Testis (tissue), 2 donors: ENCODE measurements around the gene GABBR2.

ENCODE experiments used
- POLR2A ChIP-seq: fragments of 450-650 bp; IDR thresholded peaks from one replicate; pipeline ENCODE4 v1.6.1; 2017; ENCODE audit warnings: antibody characterized with exemption, mild to moderate bottlenecking, moderate library complexity
- TF ChIP-seq, protein P1 (sequence below), 3 experiments: fragments of 450-650 bp in 2 of 3; fragments of 200-600 bp in 1 of 3; sonication (generic) in 1 of 3; IDR thresholded peaks; one replicate each; pipeline ENCODE4 v1.5.1; 2016 to 2019; ENCODE audit warnings: antibody characterized with exemption in 3 of 3, mild to moderate bottlenecking in 2 of 3, moderate library complexity in 1 of 3

DNA sequence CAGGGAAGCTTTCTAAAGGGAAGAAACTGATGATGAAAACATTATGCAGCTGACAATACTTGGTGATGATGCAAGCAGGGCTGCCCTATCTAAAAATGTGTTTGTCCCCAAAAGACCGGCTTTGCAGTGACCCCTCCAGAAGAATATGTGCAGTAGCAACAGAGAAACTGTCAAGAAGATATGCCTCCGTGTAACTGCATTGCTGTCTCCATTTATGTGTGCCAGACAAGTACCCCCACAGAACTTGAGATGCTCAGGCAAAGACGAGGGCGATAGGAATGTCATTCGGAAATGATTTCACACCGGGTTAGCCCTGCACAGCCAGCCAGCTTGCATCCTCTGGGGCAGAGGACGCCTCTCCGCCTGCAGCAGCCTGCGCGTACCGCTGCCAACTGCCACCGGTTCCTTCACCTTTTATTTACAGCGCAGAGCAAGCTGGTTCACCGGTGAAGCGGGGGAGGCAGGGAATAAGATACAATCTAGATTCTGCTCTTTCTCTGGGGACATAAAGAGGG lies 2.0 kb downstream of the GABBR2 start:
- TF ChIP-seq, protein P1, sequence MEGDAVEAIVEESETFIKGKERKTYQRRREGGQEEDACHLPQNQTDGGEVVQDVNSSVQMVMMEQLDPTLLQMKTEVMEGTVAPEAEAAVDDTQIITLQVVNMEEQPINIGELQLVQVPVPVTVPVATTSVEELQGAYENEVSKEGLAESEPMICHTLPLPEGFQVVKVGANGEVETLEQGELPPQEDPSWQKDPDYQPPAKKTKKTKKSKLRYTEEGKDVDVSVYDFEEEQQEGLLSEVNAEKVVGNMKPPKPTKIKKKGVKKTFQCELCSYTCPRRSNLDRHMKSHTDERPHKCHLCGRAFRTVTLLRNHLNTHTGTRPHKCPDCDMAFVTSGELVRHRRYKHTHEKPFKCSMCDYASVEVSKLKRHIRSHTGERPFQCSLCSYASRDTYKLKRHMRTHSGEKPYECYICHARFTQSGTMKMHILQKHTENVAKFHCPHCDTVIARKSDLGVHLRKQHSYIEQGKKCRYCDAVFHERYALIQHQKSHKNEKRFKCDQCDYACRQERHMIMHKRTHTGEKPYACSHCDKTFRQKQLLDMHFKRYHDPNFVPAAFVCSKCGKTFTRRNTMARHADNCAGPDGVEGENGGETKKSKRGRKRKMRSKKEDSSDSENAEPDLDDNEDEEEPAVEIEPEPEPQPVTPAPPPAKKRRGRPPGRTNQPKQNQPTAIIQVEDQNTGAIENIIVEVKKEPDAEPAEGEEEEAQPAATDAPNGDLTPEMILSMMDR (IDR thresholded peaks at IDR 0.05), result no peak
- TF ChIP-seq POLR2A, result no peak
